NCI-H187 treated with DMSO at 0.1 percent for 48 hours (cell line): ENCODE measurements around the gene GAGE10.

Experiments
- DNase-seq: peaks from one replicate; lab custom pipeline; 2025; lab: John Stamatoyannopoulos, UW

GAGE10 gene, protein sequence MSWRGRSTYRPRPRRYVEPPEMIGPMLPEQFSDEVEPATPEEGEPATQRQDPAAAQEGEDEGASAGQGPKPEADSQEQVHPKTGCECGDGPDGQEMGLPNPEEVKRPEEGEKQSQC

DNA sequence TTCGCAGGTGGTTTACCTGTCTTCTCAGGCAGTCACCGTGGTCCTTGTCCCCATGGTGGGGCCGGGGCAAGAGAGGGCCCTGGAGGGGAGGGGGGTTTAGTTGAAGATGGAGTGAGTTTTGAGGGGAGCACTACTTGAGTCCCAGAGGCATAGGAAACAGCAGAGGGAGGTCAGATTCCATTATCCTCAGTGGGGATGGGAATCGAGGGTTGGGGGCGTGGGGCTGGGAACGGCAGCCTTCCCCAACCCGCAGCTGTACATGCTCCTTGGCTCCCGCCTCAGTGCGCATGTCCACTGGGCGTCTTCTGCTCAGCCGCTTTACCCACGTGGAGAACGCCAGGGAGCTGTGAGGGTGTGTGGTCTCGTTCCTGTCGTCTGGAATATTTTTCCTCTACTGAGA lies at the start of gene GAGE10:
Gene GAGE10 (plus strand): TSS at position 301 of the 400 bp plus-strand sequence. CDS start 1,214 bp downstream, outside the sequence.
- DNase-seq = no peak

DNA sequence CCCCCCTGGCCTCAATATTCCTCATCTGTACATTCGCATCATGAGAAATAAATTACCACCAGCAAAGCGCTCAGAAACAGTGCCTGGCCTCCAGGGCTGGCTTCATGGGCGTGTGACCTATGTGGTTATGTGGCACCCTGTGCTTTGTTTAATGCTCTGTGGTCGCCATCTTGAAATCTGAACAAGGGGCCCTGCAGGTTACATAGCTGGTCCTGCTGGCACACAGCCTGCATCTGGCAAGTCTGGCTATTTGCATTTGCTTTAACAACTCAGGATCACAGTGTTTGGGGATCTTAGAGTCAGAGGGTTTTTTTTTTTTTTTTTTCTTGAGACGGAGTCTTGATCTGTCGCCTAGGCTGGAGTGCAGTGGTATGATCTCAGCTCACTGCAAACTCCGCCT lies 48.8 kb upstream of the GAGE10 start:
- DNase-seq = no peak

DNA sequence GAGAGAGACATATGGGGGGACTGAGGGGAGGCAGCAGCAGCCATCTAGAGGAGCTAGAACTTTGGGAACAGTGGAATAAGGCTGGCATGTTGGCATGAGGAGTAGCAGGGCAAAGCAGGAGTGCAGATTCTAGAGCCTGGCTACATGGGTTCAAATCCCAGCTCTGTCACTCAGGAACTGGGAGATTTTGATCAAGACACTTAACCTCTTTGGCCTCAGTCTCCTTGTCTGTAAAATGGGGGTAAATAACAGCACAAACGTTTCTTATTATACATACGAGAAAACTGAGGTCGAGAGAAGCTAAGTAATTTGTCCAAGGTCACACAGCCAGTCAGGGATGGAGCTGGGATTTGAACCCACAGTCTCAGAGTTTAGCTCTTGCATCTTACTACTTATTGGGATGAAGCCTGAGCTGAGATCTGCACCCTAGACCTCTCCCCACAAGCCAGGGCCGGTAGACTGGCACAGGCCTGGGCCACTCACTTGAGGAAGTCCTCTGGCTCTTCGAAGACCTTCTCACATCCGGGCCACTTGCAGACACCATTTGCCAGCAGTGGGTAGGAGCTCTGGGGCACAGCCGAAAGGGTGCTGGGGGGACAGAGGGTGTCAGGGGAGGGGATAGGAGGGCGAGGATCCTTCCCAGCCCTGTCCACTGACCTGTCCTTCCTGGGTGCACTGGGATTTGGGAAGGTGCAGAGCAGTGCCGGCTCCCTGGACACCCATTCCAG lies 47.0 kb upstream of the GAGE10 start:
- DNase-seq = no peak

DNA sequence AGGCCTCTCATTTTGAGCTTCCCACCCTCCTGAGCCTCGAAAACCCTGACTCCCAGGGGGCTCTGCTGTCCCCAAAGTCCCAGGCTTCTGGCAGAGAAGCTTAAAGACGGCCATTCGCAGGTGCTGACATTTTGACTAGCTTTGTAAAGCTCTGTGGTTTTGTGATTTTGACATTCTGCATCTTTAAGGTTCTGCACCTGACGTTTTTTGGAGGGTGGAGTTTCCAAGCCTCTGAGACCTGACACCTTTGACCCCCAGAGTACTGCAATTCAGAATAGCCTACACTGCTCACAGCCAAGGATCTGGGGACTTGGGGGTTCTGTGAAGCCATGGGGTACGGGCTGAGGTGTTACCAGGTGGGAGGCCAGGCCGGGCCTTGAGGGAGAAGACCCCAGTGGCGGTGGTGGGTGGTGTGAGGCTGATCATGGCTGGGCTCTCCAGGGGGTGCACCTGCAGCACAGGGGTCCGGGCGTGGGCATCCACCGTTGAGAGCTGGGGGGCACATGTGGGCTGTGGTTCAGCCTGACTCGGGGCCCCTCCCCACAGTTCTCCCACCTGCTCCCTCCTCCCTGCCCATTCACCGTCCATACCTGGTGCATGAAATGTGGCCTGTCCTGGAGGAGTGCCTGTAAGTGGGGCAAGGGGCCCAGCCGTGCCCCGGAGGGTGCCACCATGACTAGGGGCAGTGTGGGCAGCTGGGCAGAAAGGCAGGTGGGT lies 46.2 kb upstream of the GAGE10 start:
- DNase-seq = no peak

DNA sequence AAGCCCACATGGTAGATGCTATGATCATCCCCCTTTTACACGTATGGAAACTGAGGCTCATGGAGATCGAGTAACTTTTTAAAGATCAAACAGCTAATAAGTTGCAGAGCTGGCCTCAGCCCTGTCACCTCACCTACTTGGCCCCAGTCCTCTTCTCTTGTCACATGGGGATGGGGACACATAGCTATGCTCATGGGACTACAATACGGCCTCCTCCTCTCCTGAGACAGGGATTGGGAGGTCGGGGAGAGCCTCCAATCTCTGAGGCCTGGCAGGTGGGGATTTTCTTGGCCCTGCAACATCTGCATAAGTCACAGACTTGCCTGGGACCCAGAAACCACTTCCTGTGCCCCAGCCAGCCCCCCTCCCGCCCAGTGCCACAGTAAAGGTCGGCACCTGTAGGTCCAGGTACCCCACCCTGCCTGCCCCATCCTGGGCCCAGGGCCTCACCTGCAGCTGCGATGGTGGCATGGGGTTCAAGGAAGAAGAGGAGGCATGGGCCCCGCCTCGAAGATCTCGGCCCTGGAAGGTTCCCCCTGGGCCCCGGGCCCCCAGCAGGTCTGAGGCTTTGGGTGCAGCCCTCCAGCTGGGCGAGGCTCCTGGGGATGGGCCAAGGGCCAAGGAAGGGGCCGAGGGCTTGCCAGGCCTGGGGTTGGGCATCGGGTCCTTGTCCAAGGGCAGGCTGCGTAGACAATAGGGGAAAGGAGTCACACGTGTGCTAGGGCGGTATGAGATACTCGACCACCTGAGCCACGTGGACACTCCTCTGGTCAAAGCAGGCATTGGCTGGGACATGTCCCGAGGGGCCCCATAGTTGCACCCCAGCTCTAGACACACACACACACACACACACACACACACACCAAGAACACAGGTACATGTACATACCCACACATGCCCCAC lies 45.3 kb upstream of the GAGE10 start:
- no peak for DNase-seq

DNA sequence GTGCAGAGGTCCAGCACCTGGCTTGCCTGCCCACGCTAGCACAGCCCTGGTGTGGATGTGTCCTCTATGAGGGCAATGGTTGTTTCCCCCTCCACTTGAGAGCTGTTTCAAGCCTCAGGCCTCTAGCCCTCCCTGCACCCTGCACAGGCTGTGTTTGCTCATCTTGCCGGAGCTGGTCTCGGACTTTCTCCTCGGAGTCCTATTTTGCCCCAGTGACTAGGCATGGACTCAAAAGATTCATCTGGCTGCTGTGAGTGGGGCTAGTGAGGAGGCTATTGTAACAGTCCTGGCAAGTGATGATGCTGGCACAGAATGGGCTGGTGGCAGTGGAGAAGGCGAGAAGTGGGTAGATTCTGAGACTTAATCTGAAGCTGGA lies 44.7 kb upstream of the GAGE10 start:
- DNase-seq = no peak

DNA sequence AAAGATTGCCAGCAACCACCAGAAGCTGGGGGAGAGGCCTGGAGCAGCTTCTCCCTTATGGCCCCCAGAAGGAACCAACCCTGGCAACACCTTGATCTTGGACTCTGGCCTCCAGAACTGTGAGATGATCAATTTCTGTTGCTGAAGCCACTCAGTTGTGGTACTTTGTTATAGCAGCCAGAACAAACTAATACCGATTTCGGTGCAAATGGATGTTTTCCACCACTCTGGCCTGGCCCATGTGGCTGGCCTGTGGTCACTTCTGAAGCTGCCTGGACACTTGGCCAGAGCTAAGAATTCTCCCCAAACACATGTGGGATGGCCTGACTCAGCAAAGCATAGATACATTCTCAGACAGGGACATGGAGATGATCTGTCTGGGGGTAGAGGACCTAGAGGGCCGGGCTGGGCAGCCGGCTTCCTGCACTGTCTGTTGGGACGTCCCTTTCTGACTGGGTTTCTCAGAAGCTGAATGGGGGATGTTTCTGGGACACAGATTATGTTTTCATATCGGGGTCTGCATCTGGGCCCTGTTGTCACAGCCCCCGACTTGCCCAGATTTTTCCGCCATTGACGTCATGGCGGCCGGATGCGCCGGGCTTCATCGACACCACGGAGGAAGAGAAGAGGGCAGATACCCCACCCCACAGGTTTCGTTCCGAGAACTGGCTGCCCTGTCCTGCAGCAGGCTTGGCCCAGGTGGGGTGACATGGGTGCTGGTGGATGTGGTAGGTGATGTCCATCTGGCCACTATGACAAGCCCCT lies 43.0 kb upstream of the GAGE10 start:
- DNase-seq = no peak

DNA sequence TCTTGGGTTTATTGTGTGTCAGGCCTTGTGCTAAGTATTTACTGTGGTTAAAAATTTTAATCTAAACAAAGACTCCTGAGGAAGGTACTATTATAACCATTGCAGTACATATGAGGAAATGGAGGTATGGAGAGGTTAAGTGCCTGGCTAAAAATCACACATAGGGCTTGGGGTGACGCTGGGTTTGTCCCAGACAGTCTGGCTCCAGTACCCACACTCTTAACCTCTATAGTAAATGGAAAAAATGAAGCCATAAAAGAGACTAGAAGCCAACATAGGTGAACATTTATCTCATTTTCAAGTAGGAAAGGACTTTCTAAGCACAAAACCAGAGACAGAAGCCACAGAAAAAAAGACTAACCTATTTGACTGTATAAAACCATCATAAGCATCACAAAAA lies 40.8 kb upstream of the GAGE10 start:
- DNase-seq = no peak

DNA sequence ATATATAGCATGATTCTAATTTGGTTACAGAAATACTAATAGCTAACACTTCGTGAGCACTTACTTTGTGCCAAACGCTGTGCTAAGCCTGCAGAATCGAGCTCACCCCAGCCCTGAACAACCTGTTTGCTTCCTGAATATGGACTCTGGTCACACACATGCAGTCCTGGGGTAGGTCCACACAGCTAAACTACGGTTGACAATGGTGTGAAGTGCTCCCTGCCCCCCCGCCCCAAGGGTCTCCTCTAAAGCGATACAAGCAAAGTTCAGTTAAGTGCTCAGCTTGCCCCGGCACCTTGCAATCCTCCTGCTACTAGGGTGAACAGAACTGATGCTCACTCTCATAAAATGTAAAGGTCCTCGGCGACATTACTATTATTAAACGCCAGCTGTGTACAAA lies 39.8 kb upstream of the GAGE10 start:
- no peak for DNase-seq

DNA sequence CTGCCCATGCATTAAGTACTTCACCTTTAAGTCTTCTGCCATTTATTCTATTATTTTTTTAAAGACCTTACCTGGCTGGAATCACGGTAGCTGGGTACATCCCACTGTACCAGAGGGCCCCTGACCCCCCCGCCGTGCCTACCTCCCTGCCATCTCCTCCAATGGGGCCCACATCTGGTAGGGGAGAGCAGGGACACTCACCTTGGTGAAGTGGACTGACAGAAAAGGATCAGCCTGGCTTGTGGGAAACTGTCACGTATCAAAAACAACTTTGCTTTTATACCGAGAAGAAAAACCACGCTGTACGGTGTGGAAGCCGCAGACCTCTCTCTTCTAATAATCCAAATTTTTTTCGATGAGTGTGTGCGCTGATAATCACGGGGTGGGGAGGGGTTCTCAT lies 39.0 kb upstream of the GAGE10 start, which contains the start of gene FOXP3:
Gene FOXP3 (minus strand): TSS at position 251 of the 400 bp plus-strand sequence. CDS start 6,205 bp downstream, outside the sequence.
- no peak for DNase-seq

DNA sequence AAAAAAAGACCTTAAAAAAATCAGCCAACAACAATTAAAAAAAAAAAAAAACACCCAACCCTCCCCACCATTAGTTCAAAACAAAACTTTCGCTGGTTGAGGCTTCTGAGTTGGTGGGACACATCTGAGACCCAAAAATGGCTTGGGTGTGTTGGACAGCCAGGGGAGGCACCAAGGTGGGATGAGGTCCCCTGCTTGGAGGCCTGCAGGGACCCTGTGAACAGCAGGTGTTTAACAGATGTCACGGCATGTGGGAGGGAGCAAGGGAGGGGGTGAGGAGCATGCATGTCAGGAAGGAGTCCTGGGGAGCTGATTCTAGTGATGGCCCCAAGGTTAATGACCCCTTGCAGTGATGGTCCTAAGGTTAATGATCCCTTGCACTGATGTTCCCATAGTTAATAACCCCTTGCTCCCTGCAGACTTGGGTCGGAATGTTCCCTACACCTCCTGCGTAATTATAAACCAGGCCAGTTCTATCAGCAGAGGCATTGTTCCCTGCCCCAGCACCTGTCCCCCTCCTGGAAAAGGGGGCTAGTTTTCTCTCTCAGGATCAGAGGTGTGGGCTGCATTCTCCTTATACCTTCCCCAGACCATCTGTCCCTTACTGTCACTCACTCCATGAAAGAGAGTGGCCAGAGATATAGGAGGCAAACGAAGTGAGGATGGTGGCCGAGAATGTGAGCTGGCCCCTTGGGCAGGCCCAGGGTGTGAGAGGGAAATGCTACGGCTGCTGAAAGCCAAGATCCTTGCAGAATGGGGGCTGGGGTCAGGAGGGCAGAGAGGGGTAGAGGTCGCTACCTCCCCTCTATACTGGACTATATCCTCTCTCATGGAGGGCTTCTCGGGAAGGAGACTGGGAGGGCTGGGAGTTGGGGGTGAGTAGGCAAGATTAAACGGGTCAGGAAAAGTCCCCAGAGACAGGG lies 36.7 kb upstream of the GAGE10 start:
- DNase-seq = no peak

DNA sequence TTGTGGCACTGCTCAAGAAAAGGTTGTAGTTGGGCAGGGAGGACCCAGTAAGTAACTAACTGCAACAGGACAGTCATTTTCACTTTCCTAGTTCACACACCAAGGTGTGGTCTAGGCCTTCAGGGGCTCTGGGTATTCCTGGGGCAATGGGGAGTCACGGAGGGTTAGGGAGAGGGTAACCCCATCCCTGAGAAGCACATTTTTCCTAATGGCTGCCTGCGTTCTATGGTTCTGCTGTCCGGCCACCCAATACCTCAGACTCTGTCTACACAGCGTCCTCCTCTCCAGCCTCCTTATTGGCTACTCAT lies 34.8 kb upstream of the GAGE10 start:
- no peak for DNase-seq

DNA sequence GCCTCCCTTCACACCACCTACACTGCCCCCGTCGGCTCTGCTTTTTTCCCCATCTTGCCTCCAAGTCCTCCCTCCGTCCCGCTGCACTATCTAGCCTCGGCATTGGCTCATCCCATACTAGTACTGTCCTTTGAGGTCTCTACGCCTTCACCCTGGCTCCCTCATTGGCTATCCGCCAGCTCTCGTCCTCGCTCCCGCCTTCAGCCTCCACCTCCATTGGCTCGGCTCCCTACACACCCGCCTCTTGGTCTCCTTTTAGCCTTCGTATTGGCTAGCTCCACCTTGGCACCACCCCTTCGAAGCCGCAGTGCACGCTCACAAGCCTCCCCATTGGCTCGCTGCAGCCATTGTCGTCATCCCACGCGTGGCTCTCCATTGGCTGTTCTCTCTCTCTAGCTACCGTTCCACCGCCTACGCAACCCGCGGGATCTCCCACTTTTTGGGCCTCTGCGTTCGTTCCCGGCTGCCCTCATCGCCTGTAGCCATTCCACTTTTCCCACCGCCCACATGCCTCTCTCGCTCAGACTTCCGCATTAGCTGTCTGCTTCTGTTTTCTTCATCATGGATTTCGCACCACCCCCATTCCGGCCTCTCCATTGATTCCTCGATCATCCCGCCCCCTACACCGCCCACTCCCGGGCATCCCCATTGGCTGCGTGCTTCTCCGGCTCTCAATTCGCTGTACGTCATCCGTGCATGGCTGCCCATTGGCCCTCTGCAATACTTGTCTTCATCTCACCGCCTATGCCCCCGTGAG lies 34.3 kb upstream of the GAGE10 start:
- DNase-seq = peak; percentile 69

DNA sequence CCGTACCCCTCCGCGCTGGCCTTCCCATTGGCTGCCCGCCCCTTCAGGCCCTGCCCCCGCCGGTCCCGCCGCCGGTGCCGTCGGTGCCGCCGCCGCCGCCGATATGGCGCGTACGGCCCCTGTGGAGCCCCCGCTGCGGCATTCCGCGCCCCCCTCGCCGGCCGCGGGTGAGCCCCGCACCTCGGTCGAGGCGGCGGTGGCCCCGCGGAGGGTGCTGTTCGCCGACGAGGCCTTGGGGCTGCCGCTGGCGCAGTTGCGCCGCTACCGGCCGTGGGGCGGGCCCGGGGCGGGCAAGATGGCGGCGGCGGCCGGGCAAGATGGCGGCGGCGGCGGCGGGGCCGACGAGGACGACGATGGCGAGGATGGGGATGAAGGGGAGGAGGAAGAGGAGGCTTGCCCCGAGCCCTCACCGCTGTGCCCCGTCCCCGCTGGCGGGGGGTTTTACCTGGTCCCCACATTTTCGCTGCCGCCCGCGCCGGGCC lies 33.6 kb upstream of the GAGE10 start, which contains the start of gene PPP1R3F:
Gene PPP1R3F (plus strand): TSS at position 27 of the 482 bp plus-strand sequence. CDS start 77 bp downstream, at position 104.
- no peak for DNase-seq

DNA sequence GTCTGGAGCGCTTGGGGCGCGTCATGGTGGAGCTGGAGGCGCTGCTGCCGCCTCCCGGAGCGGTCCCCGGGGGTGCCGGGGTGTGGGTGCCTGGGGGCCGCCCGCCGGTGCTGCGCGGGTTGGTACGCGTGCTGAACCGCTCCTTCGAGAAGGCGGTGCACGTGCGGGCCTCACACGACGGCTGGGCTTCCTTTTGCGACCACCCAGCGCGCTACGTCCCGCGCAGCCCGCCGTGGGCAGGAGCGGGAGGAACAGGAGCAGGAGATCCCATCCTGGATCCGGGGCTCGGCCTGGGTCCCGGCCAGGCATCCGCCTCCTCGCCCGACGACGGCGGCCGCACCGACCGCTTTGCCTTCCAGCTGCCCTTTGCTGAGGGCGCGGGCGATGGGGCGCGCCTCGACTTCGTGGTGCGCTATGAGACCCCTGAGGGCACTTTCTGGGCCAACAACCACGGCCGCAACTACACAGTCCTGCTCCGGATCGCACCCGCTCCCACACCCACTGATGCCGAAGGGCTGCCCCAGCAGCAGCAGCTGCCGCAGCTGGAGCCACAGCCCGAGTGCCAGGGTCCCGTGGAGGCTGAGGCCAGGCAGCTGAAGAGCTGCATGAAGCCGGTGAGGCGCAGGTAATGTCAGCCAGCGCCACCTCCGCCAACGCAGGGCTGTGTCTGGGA lies 33.1 kb upstream of the GAGE10 start:
- no peak for DNase-seq

DNA sequence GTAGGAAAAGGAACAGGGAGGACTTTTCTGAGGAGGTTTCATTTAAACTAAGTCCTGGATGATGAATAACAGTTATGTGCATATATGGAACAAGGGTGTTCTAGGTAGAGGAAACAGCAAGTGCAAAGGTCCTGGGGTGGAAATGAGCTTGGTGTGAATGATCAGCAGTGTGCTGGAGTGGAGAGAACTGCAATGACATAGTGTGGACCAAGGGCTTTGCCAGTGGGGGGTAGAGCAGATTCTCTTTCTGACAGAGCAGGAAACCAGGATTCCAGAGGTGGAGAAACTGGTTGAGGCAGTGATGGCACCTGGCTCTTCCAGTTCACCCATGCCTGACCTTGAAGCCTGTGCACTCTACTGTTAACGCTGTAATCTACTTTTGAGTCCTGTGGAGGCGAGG lies 32.1 kb upstream of the GAGE10 start:
- DNase-seq = no peak

DNA sequence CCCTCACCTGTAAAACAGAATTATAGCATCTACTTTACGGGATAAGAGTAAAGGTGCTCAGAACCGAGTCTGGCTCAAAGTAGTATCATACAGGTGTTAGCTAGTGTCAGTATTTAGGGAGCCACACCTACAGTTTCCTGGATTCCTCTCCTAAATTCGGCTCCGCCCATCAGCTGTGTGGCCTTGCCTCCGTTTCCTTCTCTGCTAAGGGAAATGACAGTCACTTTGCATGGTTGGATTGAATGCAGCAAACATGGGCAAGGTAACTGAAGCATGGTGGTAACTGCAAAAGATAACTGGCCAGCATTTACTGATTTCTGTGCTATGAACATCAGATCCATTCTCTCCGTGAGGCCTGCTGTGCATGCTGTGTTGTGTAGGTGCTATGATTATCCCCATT lies 31.0 kb upstream of the GAGE10 start:
- DNase-seq = no peak

DNA sequence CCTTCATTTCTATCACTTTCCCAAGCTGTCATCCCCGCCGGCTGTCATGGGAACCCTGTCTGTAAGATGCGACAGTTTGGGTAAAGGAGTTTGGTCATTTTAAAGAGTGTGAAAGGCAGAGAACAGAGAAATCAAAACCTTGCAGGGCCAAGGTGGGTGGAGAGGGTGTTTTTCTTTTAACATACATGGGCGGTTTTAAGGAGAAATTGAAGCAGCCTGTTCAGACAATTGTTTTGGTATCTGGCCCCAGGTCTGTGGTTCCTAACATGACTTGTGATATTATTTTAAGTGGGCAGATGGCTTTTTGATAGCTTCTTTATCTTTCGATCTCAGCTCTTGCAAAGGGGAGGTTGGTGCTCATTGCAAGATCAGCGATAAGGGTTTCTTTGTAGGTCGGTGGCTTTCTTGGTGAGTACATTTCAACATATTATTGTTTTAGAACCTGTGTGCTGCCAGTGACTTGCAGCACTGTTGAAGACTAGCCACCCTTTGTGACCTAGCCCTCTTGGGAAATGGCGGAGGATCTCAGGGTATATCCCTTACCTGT lies 30.2 kb upstream of the GAGE10 start:
- no peak for DNase-seq

DNA sequence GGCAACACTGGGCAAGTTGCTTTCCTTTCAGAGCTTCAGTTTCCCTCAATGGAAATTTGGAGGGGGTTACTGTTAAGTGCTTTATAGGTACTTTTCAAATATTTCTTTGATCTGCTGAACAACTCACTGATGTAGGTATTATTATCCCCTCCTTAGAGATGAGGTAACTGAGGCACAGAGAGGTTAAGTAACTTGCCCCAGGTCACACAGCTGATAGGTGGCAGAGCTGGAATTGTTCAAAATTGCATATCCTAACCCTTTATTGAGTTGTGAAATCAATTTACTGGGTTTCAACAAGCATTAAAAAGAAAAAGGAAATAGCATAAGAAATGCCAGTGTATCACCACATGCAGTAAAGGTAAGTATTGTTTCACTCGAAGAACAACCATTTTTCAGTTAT lies 27.2 kb upstream of the GAGE10 start:
- DNase-seq = no peak
